H7 (cell line): ENCODE data around the gene BTG1. TPM values are rescaled to one million over a fixed set of nuclear protein-coding genes. Genes with fewer than 3 reads are reported as not detected.

Source experiments
- DNase-seq: peaks from one replicate; pipeline ENCODE4 v3.0.0; 2012
- H3K27me3 ChIP-seq: 2 replicates; pipeline ENCODE4 v1.6.0; 2011; ENCODE audit warnings: mild to moderate bottlenecking, low read length; ENCODE audit not compliant: control insufficient read depth, insufficient read depth
- H3K36me3 ChIP-seq: replicated peaks from 2 replicates; pipeline ENCODE4 v1.5.1; 2011; ENCODE audit warnings: low read length; ENCODE audit not compliant: control insufficient read depth, insufficient read depth
- H3K4me3 ChIP-seq: 2 replicates; pipeline ENCODE4 v1.5.1; 2011; ENCODE audit warnings: low read depth, mild to moderate bottlenecking, control low read depth, low read length, moderate library complexity; ENCODE audit not compliant: insufficient read depth
- total RNA-seq: library from RNA; depleted of rRNA; stranded (reverse); fragments of >200 nt; shearing (Covaris generic); gene quantifications from 2 replicates; pipeline ENCODE4 v1.2.3, GENCODE V29; 2014

Gene BTG1
- total RNA-seq, 1 experiment from 2014 or later = 4.6 TPM

- no peaks in the 10 kb centered on the region for H3K36me3 ChIP-seq
- no peaks in the 10 kb centered on the region for H3K27me3 ChIP-seq
- H3K4me3 ChIP-seq = no peak overlapping the region
- no peak for DNase-seq
Measured at GRCh38 chr12:92164712-92165111, 19.1 kb upstream of the BTG1 start.

GRCh38 chr12:92162079-92162478 lies 16.4 kb upstream of the BTG1 start:
- no peaks in the 10 kb centered on the region for H3K27me3 ChIP-seq
- H3K36me3 ChIP-seq = no peaks in the 10 kb centered on the region
- no peak overlapping the region for H3K4me3 ChIP-seq
- no peak for DNase-seq

DNA sequence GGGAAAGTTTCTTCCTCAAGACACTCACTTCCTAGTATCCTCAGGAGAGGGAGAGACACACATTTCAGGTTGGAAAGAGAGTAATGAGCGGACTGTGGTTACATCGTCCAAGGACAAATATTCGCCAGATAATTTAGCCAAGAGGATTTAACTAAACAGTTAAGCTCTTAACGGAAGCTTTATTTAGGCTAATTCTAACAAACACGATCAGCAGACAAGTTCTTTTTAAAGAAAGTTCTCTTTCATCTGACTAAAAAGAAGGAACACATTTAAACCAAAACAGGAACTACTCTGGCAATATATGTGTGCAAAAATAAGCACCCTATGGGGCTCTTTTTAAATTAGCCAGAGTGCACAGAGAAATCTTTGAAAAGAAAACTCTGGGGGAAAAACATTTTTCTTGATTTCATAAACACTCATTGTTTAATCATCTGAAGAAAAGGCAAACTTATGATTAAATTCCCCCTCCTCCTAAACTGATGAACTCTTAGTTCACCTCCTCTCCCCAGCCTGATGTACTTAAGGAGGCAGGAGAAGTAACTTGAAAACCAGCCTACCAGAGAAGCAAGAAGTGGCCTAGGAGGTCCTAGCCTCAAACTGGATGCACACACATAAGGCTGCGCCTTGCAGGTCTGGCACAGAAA lies 13.3 kb upstream of the BTG1 start:
- no peak for DNase-seq
- Histone ChIP-seq H3K4me3 (no peak overlapping the region), H3K27me3 (no peaks in the 10 kb centered on the region), H3K36me3 (no peaks in the 10 kb centered on the region)

- no peak overlapping the region for H3K4me3 ChIP-seq
- H3K36me3 ChIP-seq = no peaks in the 10 kb centered on the region
- H3K27me3 ChIP-seq = no peaks in the 10 kb centered on the region
- DNase-seq = no peak
Measured at GRCh38 chr12:92156704-92157395, 11.2 kb upstream of the BTG1 start.

- no peak for DNase-seq
- H3K36me3 ChIP-seq = no peaks in the 10 kb centered on the region
- H3K27me3 ChIP-seq = no peaks in the 10 kb centered on the region
- H3K4me3 ChIP-seq = no peak overlapping the region
Measured at GRCh38 chr12:92156139-92156538, 10.5 kb upstream of the BTG1 start.

- Histone ChIP-seq H3K27me3 (no peaks in the 10 kb centered on the region), H3K4me3 (no peak overlapping the region), H3K36me3 (no peaks in the 10 kb centered on the region)
- DNase-seq = no peak
Measured at GRCh38 chr12:92155733-92156132, 10.1 kb upstream of the BTG1 start.

- Histone ChIP-seq H3K4me3 (no peak overlapping the region), H3K27me3 (no peaks in the 10 kb centered on the region), H3K36me3 (no peaks in the 10 kb centered on the region)
- DNase-seq = no peak
Measured at GRCh38 chr12:92151916-92152315, 6.3 kb upstream of the BTG1 start.

DNA sequence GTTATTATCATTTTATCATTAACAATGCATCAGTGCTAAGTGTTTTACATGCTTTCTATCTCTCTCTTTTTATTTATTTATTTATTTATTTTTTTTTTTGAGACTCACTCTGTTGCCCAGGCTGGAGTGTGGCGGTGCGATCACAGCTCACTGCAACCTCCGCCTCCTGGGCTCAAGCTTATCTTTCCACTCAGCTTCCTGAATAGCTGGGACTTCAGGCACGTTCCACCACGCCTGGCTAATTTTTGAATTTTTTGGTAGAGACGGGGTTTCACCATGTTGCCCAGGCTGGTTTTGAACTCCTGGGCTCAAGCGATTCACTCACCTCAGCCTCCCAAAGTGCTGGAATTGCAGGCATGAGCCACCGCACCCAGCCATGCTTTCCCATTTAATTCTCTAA lies 3.9 kb upstream of the BTG1 start:
- no peaks in the 10 kb centered on the region for H3K27me3 ChIP-seq
- DNase-seq = no peak
- no peak overlapping the region for H3K4me3 ChIP-seq
- H3K36me3 ChIP-seq = no peaks in the 10 kb centered on the region

DNA sequence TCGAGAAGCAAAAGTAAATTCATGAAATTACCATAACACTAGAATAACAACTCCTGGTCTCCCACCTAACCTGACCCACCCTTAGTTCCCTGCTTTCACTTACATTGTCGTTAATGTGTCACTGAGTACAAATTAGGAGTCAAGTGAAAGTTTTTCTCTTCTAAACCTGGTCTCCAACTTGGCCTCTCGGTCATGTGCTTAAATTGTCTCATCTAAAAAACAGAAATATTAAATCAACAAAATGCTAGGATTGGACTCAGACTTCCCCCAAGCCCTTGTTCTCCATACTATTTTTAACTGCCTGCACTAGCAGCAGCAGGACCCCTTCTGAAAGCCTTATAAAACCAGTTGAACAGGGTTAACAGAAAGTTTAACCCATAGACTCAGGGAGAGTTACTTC lies 1.8 kb upstream of the BTG1 start:
- peaks cover 8% of the 10 kb centered on the region for H3K36me3 ChIP-seq
- H3K4me3 ChIP-seq = no peak overlapping the region
- no peak for DNase-seq
- no peaks in the 10 kb centered on the region for H3K27me3 ChIP-seq

DNA sequence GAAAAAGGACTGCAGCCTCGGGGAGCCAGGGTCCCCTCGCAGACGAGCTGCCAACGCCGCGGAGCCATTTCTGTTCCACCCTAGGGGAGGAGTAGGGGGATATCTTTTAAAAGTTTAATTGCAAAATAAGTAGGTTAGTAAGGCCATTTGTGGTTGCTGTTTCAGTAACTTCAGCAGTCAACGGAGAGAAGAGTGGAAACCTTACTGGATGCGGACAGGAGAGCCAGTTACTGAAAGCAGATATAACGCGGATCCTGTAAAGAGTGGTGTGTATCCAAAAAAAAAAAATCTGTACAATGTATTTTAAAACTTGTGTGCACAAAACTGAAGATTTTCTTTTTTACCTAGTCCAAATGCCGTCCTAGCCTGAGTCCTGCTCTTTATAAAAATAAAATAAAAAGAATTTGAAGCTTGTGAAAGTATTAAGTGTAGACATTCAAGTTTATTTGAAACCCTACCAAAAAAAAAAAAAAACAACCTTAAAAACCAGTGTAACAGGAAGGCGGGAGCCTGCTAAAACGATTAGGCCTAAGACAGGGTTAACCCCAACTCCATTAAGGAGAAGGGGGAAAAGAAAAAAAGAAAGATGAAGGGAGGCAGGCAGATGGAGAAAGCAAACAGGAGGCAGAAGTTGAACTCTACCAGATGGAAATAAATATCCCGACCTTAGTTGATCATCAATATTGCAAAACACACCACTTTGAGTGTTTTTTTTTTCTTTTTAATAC lies 1.0 kb upstream of the BTG1 start:
- Histone ChIP-seq H3K27me3 (no peaks in the 10 kb centered on the region), H3K4me3 (peak overlapping the region; percentile 79)
- no peak for DNase-seq

DNA sequence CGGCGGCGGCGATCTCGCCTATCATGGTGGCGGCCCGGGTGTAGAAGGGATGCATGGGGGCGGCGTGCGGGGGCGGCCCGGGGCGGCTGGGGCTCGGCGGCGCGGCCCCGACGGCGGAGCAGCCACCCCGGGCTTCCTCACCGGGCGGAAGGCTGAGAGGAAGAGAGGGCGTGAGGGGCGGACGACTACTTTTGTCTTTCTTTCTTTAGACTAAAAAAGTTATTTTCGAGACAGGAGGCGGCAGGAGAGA lies 240 bp downstream of the BTG1 start:
- DNase-seq = no peak
- peaks cover 8% of the 10 kb centered on the region for H3K36me3 ChIP-seq
- H3K27me3 ChIP-seq = no peaks in the 10 kb centered on the region
- H3K4me3 ChIP-seq = peak overlapping the region; percentile 96

More for the DNA sequence above, 1.0 kb upstream of the BTG1 start:
- H3K36me3 ChIP-seq = peaks cover 8% of the 10 kb centered on the region

DNA sequence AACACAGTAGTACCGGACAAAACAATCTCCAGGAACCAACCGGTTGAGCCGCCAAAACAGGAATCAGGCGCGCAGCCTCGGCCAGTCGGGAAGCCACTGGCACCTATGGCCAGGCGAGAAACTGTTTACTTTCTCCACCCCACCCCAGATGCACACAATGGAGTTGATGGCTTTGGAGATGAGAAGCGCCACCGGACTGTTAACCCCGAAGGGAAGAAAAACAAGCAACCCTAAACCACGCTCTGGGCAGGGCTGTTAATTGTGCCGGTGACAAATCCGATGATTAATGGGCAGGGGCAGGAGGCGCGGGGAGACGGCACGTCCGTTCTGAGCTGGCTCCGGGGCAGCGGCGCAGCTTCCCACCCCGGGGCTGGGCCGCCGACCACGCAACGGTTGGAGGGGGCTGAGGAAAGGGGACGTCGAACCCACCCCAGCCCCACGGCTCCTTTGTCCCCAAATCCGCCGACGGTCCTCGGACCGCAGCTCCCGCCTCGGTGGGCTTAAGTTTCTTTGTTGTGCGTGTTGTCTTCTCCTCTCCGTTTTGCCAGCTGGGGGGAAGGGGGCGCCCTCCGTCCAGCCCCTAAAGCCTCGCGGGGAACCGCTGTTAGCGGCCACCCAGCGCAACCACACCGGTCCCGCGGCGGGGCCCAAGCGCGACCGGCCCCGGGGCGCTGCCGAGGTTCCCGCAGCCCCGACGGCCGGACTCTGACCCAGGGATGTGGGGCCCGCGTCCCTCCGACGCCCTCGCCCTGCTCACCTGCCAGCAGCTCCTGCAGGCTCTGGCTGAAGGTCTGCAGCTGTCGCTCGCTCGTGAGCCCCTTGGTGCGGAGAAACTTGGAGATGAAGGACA lies 790 bp downstream of the BTG1 start:
- H3K36me3 ChIP-seq = peaks cover 8% of the 10 kb centered on the region
- DNase-seq = peak; percentile 45
- H3K4me3 ChIP-seq = peak overlapping the region; percentile 96
- H3K27me3 ChIP-seq = no peaks in the 10 kb centered on the region

DNA sequence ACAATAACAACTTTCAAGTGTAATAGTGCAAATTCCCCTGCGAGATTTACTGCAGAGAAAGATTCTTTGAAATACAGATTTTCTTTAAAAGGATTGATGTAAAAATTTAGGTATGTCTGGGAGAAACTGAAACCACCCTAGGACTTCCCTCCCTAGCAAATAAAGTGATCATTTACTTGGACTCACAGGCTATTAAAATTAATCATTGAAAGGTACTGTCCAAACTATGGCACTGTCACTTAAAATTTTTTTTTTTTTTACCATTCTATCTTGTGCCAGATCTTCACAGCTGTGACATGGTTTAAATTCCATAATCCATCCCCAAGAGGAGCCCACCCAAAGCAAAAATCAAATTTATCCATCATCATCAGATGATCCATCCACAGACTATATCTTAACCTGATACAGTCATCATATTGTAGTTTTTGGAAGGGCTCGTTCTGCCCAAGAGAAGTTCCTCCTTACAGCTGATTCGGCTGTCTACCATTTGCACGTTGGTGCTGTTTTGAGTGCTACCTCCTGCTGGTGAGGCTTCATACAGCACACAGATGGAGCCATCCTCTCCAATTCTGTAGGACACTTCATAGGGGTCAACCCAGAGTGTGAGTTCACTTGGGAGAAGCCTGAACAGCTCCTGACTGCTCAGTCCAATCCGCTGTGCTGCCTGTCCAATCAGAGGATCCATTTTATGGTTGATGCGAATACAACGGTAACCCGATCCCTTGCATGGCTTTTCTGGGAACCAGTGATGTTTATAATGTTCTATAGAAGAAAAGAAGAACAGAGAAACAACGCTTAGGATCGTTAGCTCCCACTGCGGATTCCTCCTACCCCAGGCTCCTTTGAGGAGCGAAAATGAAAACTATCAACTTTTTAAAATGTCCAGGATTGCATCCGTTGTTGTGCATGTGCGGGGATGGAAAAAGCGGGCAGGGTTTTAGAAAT lies 1.7 kb downstream of the BTG1 start:
- DNase-seq = peak; percentile 51
- H3K36me3 ChIP-seq = peaks cover 8% of the 10 kb centered on the region

GRCh38 chr12:92143258-92143657 lies 2.4 kb downstream of the BTG1 start:
- no peaks in the 10 kb centered on the region for H3K27me3 ChIP-seq
- no peak for DNase-seq

More for the DNA sequence above, 1.7 kb downstream of the BTG1 start:
- Histone ChIP-seq H3K27me3 (no peaks in the 10 kb centered on the region), H3K4me3 (peak overlapping the region; percentile 96)

More at GRCh38 chr12:92143258-92143657, 2.4 kb downstream of the BTG1 start:
- H3K36me3 ChIP-seq = peaks cover 8% of the 10 kb centered on the region
- no peak overlapping the region for H3K4me3 ChIP-seq
